Endothelial cell of umbilical vein (primary cell): ENCODE results near the gene DOCK6. TPM values are rescaled to one million over a fixed set of nuclear protein-coding genes. Genes with fewer than 3 reads are reported as not detected.

Experiments used
- BruUV-seq: library from RNA; stranded (reverse); fragments of 400-500 nt; replicated peaks from 2 replicates; lab custom pipeline; 2021; lab: Mats Ljungman, UMichigan
- CTCF ChIA-PET: fragments of 300-600, 350-600 bp; sonication (Branson Sonifier 250); formaldehyde crosslinking; loops from one replicate; lab custom pipeline; 2021; ENCODE audit warnings: antibody characterized with exemption, inconsistent platforms; lab: Charles Lee
- POLR2A ChIA-PET: fragments of 300-600, 350-600 bp; sonication (Branson Sonifier 250); formaldehyde crosslinking; loops from one replicate; lab custom pipeline; 2021; ENCODE audit warnings: antibody characterized with exemption, inconsistent platforms; lab: Charles Lee
- DNase-seq: peaks from one replicate; pipeline ENCODE4 v3.0.0-alpha.2; 2011; ENCODE audit warnings: low read depth, low spot score
- FAIRE-seq: peaks from 2 replicates; lab custom pipeline; 2011; peaks lifted over from hg19 to GRCh38; lab: Jason Lieb, UNC
- H2AFZ ChIP-seq: 2 replicates; pipeline ENCODE4 v1.6.0; 2012; ENCODE audit warnings: low read depth, low read length, control low read depth, inconsistent platforms
- H3K27ac ChIP-seq: 2 replicates; pipeline ENCODE4 v1.5.1; 2011; ENCODE audit warnings: low read depth, mild to moderate bottlenecking, control low read depth, low read length, moderate library complexity; ENCODE audit not compliant: insufficient read depth
- H3K27me3 ChIP-seq, 2 experiments: 2 replicates each; pipeline versions ENCODE4 v1.6.0 to v1.6.1; 2011; ENCODE audit warnings: low read length in 2 of 2, mixed read lengths in 1 of 2; ENCODE audit not compliant: control insufficient read depth in 2 of 2, insufficient read depth in 2 of 2
- H3K36me3 ChIP-seq, 2 experiments: 2 replicates in 1 of 2; 3 replicates in 1 of 2; pipeline ENCODE4 v1.5.1; 2011; ENCODE audit warnings: low read length in 2 of 2, mild to moderate bottlenecking in 1 of 2, moderate library complexity in 1 of 2; ENCODE audit not compliant: control insufficient read depth in 2 of 2, insufficient read depth in 2 of 2; ENCODE audit errors: extremely low read depth in 1 of 2
- H3K4me1 ChIP-seq: 3 replicates; pipeline ENCODE4 v1.5.1; 2011; ENCODE audit warnings: mild to moderate bottlenecking, low read length; ENCODE audit not compliant: control insufficient read depth, insufficient read depth; ENCODE audit errors: extremely low read depth
- H3K4me2 ChIP-seq: 2 replicates; pipeline ENCODE4 v1.6.1; 2011; ENCODE audit warnings: low read length, control low read depth, mixed read lengths; ENCODE audit not compliant: insufficient read depth
- H3K4me3 ChIP-seq, 3 experiments: fragments of 200-600 bp in 1 of 3; sonication (generic), shearing (Covaris generic) in 1 of 3; replicated peaks in 1 of 3; 2 replicates each; pipeline ENCODE4 v1.5.1; 2011 to 2016; ENCODE audit warnings: control low read depth in 3 of 3, low read length in 3 of 3, mild to moderate bottlenecking in 2 of 3, inconsistent platforms in 1 of 3, low read depth in 1 of 3, moderate library complexity in 1 of 3; ENCODE audit not compliant: insufficient read depth in 1 of 3
- H3K79me2 ChIP-seq: 2 replicates; pipeline ENCODE4 v1.6.0; 2012; ENCODE audit warnings: low read length, inconsistent platforms; ENCODE audit not compliant: control insufficient read depth, insufficient read depth
- H3K9ac ChIP-seq: replicated peaks from 2 replicates; pipeline ENCODE3; 2011; ENCODE audit warnings: low read length, control low read depth; ENCODE audit not compliant: insufficient read depth; ENCODE audit errors: extremely low read depth
- H3K9me1 ChIP-seq: replicated peaks from 3 replicates; pipeline ENCODE4 v1.6.0; 2011; ENCODE audit warnings: mild to moderate bottlenecking, low read length; ENCODE audit not compliant: control insufficient read depth, insufficient read depth; ENCODE audit errors: extremely low read depth
- H3K9me3 ChIP-seq: replicated peaks from 2 replicates; pipeline ENCODE4 v1.5.1; 2012; ENCODE audit warnings: low read length, inconsistent platforms; ENCODE audit not compliant: control insufficient read depth, insufficient read depth
- H4K20me1 ChIP-seq: replicated peaks from 2 replicates; pipeline ENCODE3; 2011; ENCODE audit warnings: mild to moderate bottlenecking, low read length; ENCODE audit not compliant: control insufficient read depth, insufficient read depth; ENCODE audit errors: extremely low read depth
- EZH2 ChIP-seq: IDR thresholded peaks from 2 replicates; pipeline ENCODE4 v1.6.1; 2012; ENCODE audit warnings: borderline replicate concordance, low read depth, mild to moderate bottlenecking, moderate library complexity, low read length, inconsistent platforms; ENCODE audit not compliant: severe bottlenecking
- FOS ChIP-seq: IDR thresholded peaks from 2 replicates; pipeline ENCODE4 v1.6.1; 2011; ENCODE audit warnings: mild to moderate bottlenecking, low read length, moderate library complexity, borderline replicate concordance; ENCODE audit not compliant: insufficient read depth
- GATA2 ChIP-seq: IDR thresholded peaks from 2 replicates; pipeline ENCODE4 v1.7.0; 2011; ENCODE audit warnings: low read depth, mild to moderate bottlenecking, moderate library complexity, mixed read lengths, low read length; ENCODE audit not compliant: insufficient read length, insufficient read depth
- JUN ChIP-seq: IDR thresholded peaks from 2 replicates; pipeline ENCODE4 v1.6.1; 2011; ENCODE audit warnings: borderline replicate concordance, low read depth; ENCODE audit not compliant: insufficient read length, insufficient read depth
- MYC ChIP-seq: IDR thresholded peaks from one replicate; pipeline ENCODE4 v1.6.1; 2011; ENCODE audit warnings: mild to moderate bottlenecking, low read depth, low read length
- POLR2A ChIP-seq: IDR thresholded peaks from 2 replicates; pipeline ENCODE4 v1.6.1; 2012; ENCODE audit warnings: low read depth, mild to moderate bottlenecking, control low read depth, low read length
- dilution Hi-C: fragments of 300-500 bp; cut with MboI; formaldehyde crosslinking; loops from one replicate; pipeline ENCODE4 v1.15.0; 2019; ENCODE audit warnings: low sequenced_read_pairs; ENCODE audit not compliant: extremely low pct_ligation_motif_present
- intact Hi-C: fragments of 100-400 bp; cut with micrococcal nuclease; formaldehyde crosslinking; loops from one replicate; pipeline ENCODE4 v1.10.0; 2022
- polyA plus RNA-seq, 4 experiments: library from polyadenylated mRNA; depleted of rRNA in 3 of 4; stranded (reverse) in 3 of 4; unstranded in 1 of 4; fragments of >200 nt; gene quantifications; 2 replicates each; pipeline versions ENCODE4 v1.2.1 to v1.2.3, GENCODE V29; 2011 to 2012; ENCODE audit warnings: missing spikeins in 1 of 4
- total RNA-seq: library from RNA; stranded (reverse); gene quantifications from 2 replicates; pipeline ENCODE4 v1.2.3, GENCODE V29; 2021
- TF ChIP-seq, protein P1 (sequence below): IDR thresholded peaks from 2 replicates; pipeline ENCODE4 v1.6.1; 2011; ENCODE audit not compliant: insufficient read depth, insufficient read length
- TF ChIP-seq, protein P2 (sequence below), 2 donors: IDR thresholded peaks; 1 replicate in 1 of 2; 2 replicates in 1 of 2; pipeline ENCODE4 v1.5.1; 2011; ENCODE audit warnings: low read length in 2 of 2, mild to moderate bottlenecking in 2 of 2, moderate library complexity in 2 of 2, control low read depth in 1 of 2, inconsistent platforms in 1 of 2, low read depth in 1 of 2; ENCODE audit not compliant: insufficient read depth in 1 of 2; ENCODE audit errors: extremely low read depth in 1 of 2

DOCK6 gene
- total and polyA plus RNA-seq, 2 donors (not counting 3 experiments of a cell fraction or from before 2014, with no cell fraction given), result 126 to 334 TPM

DNA sequence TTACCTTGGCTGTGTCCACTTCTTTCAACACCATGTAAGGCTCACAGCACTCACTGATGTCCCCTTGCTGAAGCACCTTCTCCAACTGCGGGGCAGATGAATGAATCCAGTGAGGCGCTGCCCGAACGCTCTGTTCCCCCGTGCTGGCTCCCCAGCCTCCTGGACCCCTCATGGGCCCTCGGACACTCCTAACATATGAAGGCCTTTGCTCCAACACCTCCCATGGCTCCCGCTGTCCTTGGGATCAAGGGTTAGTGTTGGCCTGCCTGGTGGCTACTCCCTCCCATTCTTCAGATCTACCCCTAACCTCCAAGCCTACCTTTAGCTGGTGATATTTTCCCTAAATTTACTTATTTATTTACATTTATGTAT is 18.5 kb downstream of the DOCK6 start:
- FAIRE-seq (no peak), DNase-seq (no peak)
- no peaks in the 10 kb centered on the region for H3K9me3 ChIP-seq
- no peak overlapping the region for H3K9ac ChIP-seq
- dilution Hi-C loops, result no loop called here
- BruUV-seq, result no TSS peak
- POLR2A ChIA-PET, result interaction anchor here (0.7 kb wide), 1 partner anchor 13 kb away, joined by 3 read pairs; no protein-coding TSS in a partner anchor
- H3K27me3 ChIP-seq, result no peaks in the 10 kb centered on the region
- no peak overlapping the region for H3K4me3 ChIP-seq
- intact Hi-C loops, result loop anchor here (1.0 to 5.0 kb wide), 6 partner anchors 10 to 344 kb away; no protein-coding TSS in a partner anchor
- TF ChIP-seq FOS (no peak), EZH2 (no peak), JUN (no peak), GATA2 (no peak), POLR2A (peak; percentile 9), MYC (no peak)
- TF ChIP-seq, protein P1, sequence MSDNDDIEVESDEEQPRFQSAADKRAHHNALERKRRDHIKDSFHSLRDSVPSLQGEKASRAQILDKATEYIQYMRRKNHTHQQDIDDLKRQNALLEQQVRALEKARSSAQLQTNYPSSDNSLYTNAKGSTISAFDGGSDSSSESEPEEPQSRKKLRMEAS, result no peak
- TF ChIP-seq, protein P2, sequence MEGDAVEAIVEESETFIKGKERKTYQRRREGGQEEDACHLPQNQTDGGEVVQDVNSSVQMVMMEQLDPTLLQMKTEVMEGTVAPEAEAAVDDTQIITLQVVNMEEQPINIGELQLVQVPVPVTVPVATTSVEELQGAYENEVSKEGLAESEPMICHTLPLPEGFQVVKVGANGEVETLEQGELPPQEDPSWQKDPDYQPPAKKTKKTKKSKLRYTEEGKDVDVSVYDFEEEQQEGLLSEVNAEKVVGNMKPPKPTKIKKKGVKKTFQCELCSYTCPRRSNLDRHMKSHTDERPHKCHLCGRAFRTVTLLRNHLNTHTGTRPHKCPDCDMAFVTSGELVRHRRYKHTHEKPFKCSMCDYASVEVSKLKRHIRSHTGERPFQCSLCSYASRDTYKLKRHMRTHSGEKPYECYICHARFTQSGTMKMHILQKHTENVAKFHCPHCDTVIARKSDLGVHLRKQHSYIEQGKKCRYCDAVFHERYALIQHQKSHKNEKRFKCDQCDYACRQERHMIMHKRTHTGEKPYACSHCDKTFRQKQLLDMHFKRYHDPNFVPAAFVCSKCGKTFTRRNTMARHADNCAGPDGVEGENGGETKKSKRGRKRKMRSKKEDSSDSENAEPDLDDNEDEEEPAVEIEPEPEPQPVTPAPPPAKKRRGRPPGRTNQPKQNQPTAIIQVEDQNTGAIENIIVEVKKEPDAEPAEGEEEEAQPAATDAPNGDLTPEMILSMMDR (IDR thresholded peaks at IDR 0.05; ENCODE audit: extremely low read depth in 1 of 2, insufficient read depth in 1 of 2, low read depth in 1 of 2, low read length in 2 of 2), result no peak
- peaks cover 17 to 48% of the 10 kb centered on the region in 2 experiments for H3K36me3 ChIP-seq
- H3K4me2 ChIP-seq, result no peak overlapping the region
- no peaks in the 10 kb centered on the region for H3K9me1 ChIP-seq
- H3K79me2 ChIP-seq, result no peaks in the 10 kb centered on the region
- CTCF ChIA-PET, result interaction anchor here (0.6 to 4.2 kb wide), 25 partner anchors 8 to 1417 kb away, joined by 3 to 49 read pairs (median 4); no protein-coding TSS in a partner anchor
- H3K27ac ChIP-seq, result no peak overlapping the region
- peaks cover 9% of the 10 kb centered on the region for H3K4me1 ChIP-seq
- no peak overlapping the region for H2AFZ ChIP-seq
- no peaks in the 10 kb centered on the region for H4K20me1 ChIP-seq
